HepG2 (cell line): Measurements from ENCODE around the gene ATP6V0E1. TPM values are rescaled to one million over a fixed set of nuclear protein-coding genes. Genes with fewer than 3 reads are reported as not detected.

ENCODE experiments used
- ATAC-seq: fragments of 200-7000 bp; cut with Tn5 transposase; 3 replicates; pipeline ENCODE4 v1.9.1; 2020; ENCODE audit warnings: mild to moderate bottlenecking, moderate library complexity
- BruUV-seq: library from RNA; stranded (reverse); fragments of 400-500 nt; replicated peaks from 2 replicates; lab custom pipeline; 2021; lab: Mats Ljungman, UMichigan
- CTCF ChIA-PET: fragments of 300-600 bp; formaldehyde crosslinking; extraction: SDS; loops from one replicate; lab custom pipeline; 2021; ENCODE audit warnings: low total read pairs, inconsistent platforms, low intra/inter-chr PET ratio; lab: Yijun Ruan, JAX
- POLR2A ChIA-PET: fragments of 350-600 bp; sonication (Branson Sonifier 250); formaldehyde crosslinking; loops from one replicate; lab custom pipeline; 2020; ENCODE audit warnings: antibody characterized with exemption, inconsistent platforms; lab: Yijun Ruan, JAX
- DNase-seq: peaks from one replicate; pipeline ENCODE4 v3.0.0-alpha.2; 2015; ENCODE audit warnings: low spot score
- FAIRE-seq: peaks from 3 replicates; lab custom pipeline; 2011; peaks lifted over from hg19 to GRCh38; lab: Jason Lieb, UNC
- H2AFZ ChIP-seq: one replicate; pipeline ENCODE4 v1.6.1; 2011; ENCODE audit warnings: low read length, inconsistent platforms
- H3K27ac ChIP-seq: fragments of 300-600 bp; 3 replicates; pipeline ENCODE4 v1.8.0; 2011; ENCODE audit warnings: mixed run types, mild to moderate bottlenecking, mixed read lengths, low read length, inconsistent platforms; ENCODE audit not compliant: insufficient read depth; ENCODE audit errors: extremely low read length
- H3K27me3 ChIP-seq, 2 experiments: fragments of 200-600 bp in 1 of 2; 2 replicates in 1 of 2; 3 replicates in 1 of 2; pipeline versions ENCODE4 v1.6.0 to v1.8.0; 2011; ENCODE audit warnings: low read length in 2 of 2, mild to moderate bottlenecking in 2 of 2, moderate library complexity in 2 of 2, inconsistent platforms in 1 of 2; ENCODE audit not compliant: insufficient read depth in 2 of 2, control insufficient read depth in 1 of 2
- H3K36me3 ChIP-seq, 2 experiments: fragments of 200-600 bp in 1 of 2; replicated peaks in 1 of 2; 2 replicates in 1 of 2; 3 replicates in 1 of 2; pipeline versions ENCODE4 v1.5.1 to v1.8.0; 2011; ENCODE audit warnings: low read length in 2 of 2, inconsistent platforms in 1 of 2; ENCODE audit not compliant: insufficient read depth in 2 of 2, control insufficient read depth in 1 of 2
- H3K4me1 ChIP-seq: 2 replicates; pipeline ENCODE4 v1.5.1; 2012; ENCODE audit warnings: low read length, inconsistent platforms; ENCODE audit not compliant: insufficient read depth
- H3K4me2 ChIP-seq: 2 replicates; pipeline ENCODE4 v1.6.0; 2011; ENCODE audit warnings: low read depth, low read length, inconsistent platforms
- H3K4me3 ChIP-seq, 3 experiments: fragments of 200-600 bp in 1 of 3; sonication (generic), shearing (Covaris generic) in 1 of 3; replicated peaks in 1 of 3; 2 replicates each; pipeline ENCODE4 v1.5.1; 2011 to 2016; ENCODE audit warnings: low read length in 3 of 3, inconsistent platforms in 2 of 3, low read depth in 2 of 3, mild to moderate bottlenecking in 2 of 3, control low read depth in 1 of 3, mixed read lengths in 1 of 3; ENCODE audit not compliant: insufficient read depth in 1 of 3
- H3K79me2 ChIP-seq: one replicate; pipeline ENCODE4 v1.6.1; 2011; ENCODE audit warnings: low read length, inconsistent platforms; ENCODE audit not compliant: insufficient read depth
- H3K9ac ChIP-seq: 2 replicates; pipeline ENCODE4 v1.6.0; 2011; ENCODE audit warnings: mild to moderate bottlenecking, low read depth, low read length, inconsistent platforms; ENCODE audit not compliant: insufficient read depth
- H3K9me3 ChIP-seq: 2 replicates; pipeline ENCODE4 v1.5.1; 2012; ENCODE audit warnings: mild to moderate bottlenecking, low read length
- H4K20me1 ChIP-seq: 2 replicates; pipeline ENCODE4 v1.6.0; 2011; ENCODE audit warnings: inconsistent platforms, mild to moderate bottlenecking, low read length, moderate library complexity; ENCODE audit not compliant: insufficient read depth
- AKAP8 ChIP-seq: sonication (generic); formaldehyde crosslinking; IDR thresholded peaks from 2 replicates; pipeline ENCODE4 v1.5.1; 2020; ENCODE audit warnings: mild to moderate bottlenecking, missing genetic modification reagents
- EEA1 ChIP-seq: sonication (generic); formaldehyde crosslinking; IDR thresholded peaks from 2 replicates; pipeline ENCODE4 v1.5.1; 2020; ENCODE audit warnings: mild to moderate bottlenecking, missing genetic modification reagents, borderline replicate concordance
- KMT2A ChIP-seq: sonication (generic); formaldehyde crosslinking; IDR thresholded peaks from 2 replicates; pipeline ENCODE4 v1.4.0; 2020; ENCODE audit warnings: missing genetic modification reagents
- POLR2A ChIP-seq, 2 experiments: IDR thresholded peaks; 2 replicates each; pipeline ENCODE4 v1.6.1; 2011; ENCODE audit warnings: low read depth in 2 of 2, low read length in 2 of 2, mild to moderate bottlenecking in 1 of 2, moderate library complexity in 1 of 2; ENCODE audit not compliant: insufficient read depth in 1 of 2
- ZBTB40 ChIP-seq, 2 experiments: fragments of 450-650 bp in 1 of 2; sonication (generic) in 1 of 2; formaldehyde crosslinking in 1 of 2; IDR thresholded peaks; 2 replicates each; pipeline versions ENCODE4 v1.6.1 to v1.8.0; 2016 to 2022; ENCODE audit warnings: antibody characterized with exemption in 1 of 2, mild to moderate bottlenecking in 1 of 2, missing genetic modification reagents in 1 of 2
- ZIK1 ChIP-seq: sonication (generic); formaldehyde crosslinking; IDR thresholded peaks from 2 replicates; pipeline ENCODE4 v1.5.0; 2020; ENCODE audit warnings: mild to moderate bottlenecking, low read depth, missing genetic modification reagents, borderline replicate concordance
- ZNF383 ChIP-seq: sonication (generic); formaldehyde crosslinking; IDR thresholded peaks from 2 replicates; pipeline ENCODE4 v1.4.0; 2020; ENCODE audit warnings: missing genetic modification reagents, mild to moderate bottlenecking, borderline replicate concordance
- ZNF510 ChIP-seq: sonication (generic); formaldehyde crosslinking; IDR thresholded peaks from 2 replicates; pipeline ENCODE4 v1.4.0; 2020; ENCODE audit warnings: low read depth, mild to moderate bottlenecking, missing genetic modification reagents
- ZNF792 ChIP-seq: IDR thresholded peaks from 2 replicates; pipeline ENCODE4 v1.6.1; 2016
- ZSCAN12 ChIP-seq: sonication (generic); formaldehyde crosslinking; IDR thresholded peaks from 2 replicates; pipeline ENCODE4 v1.9.0; 2021; ENCODE audit warnings: mild to moderate bottlenecking, missing genetic modification reagents
- ZSCAN5A ChIP-seq: sonication (generic); formaldehyde crosslinking; IDR thresholded peaks from 2 replicates; pipeline ENCODE4 v1.8.0; 2022; ENCODE audit warnings: mild to moderate bottlenecking, missing genetic modification reagents, borderline replicate concordance
- WGBS: methylation state at CpG from one replicate; pipeline ENCODE4 v1.1.6; 2017; ENCODE audit warnings: low lambda C conversion rate; 5-methylcytosine and 5-hydroxymethylcytosine counted together
- in situ Hi-C: cut with HindIII; loops from 2 replicates; pipeline ENCODE4 v1.10.0; 2017; ENCODE audit warnings: low pct_unique_long_range_greater_than_20kb; ENCODE audit not compliant: extremely low pct_ligation_motif_present
- intact Hi-C: fragments of 100-400 bp; cut with micrococcal nuclease; formaldehyde crosslinking; loops from one replicate; pipeline ENCODE4 v1.10.0; 2022; ENCODE audit not compliant: unreplicated experiment
- polyA plus RNA-seq, 8 experiments: library from polyadenylated mRNA; depleted of rRNA in 3 of 8; stranded (reverse) in 7 of 8; unstranded in 1 of 8; fragments of >200 nt; fragmentation: Illumina TruSeq in 4 of 8; extraction: Trizol in 4 of 8; gene quantifications; 2 replicates each; pipeline versions ENCODE4 v1.2.1 to v1.2.3, GENCODE V29; 2011 to 2016; ENCODE audit warnings: low read depth in 4 of 8, missing spikeins in 1 of 8, mixed read lengths in 1 of 8; ENCODE audit not compliant: insufficient read depth in 1 of 8
- total RNA-seq, 5 experiments: library from RNA; depleted of rRNA; stranded (reverse); fragments of >200 nt; fragmentation: Illumina TruSeq; extraction: Trizol; gene quantifications; 2 replicates each; pipeline ENCODE4 v1.2.3, GENCODE V29; 2016; ENCODE audit warnings: low read depth in 1 of 5

ATP6V0E1 gene
- total and polyA plus RNA-seq, 2 of the 13 experiments (the other 11 are each of a cell fraction or from before 2014, with no cell fraction given) = 143 to 215 TPM

- H3K79me2 ChIP-seq = peaks cover 58% of the 10 kb centered on the region
- H2AFZ ChIP-seq = no peak overlapping the region
- H3K9ac ChIP-seq = no peak overlapping the region
- DNase-seq (no peak), FAIRE-seq (no peak), ATAC-seq (no peak)
- POLR2A ChIA-PET = no interaction called here
- BruUV-seq = no TSS peak
- no peak for TF ChIP-seq ZSCAN12 (CRISPR knock-in tag)
- TF ChIP-seq ZBTB40 (IDR thresholded peaks at IDR 0.05) = no peak
- TF ChIP-seq ZBTB40 (CRISPR knock-in tag; IDR thresholded peaks at IDR 0.05) = no peak
- TF ChIP-seq KMT2A = no peak
- no peak for TF ChIP-seq POLR2A (IDR thresholded peaks at IDR 0.05; ENCODE audit: insufficient read depth in 1 of 2, low read depth in 2 of 2, low read length in 2 of 2)
- TF ChIP-seq ZSCAN5A (CRISPR knock-in tag) = no peak
- no peak for TF ChIP-seq ZNF383 (CRISPR knock-in tag)
- TF ChIP-seq ZNF792 = no peak
- no peak for TF ChIP-seq ZIK1 (CRISPR knock-in tag)
- no peak for TF ChIP-seq AKAP8
- no peak for TF ChIP-seq ZNF510
- no peak for TF ChIP-seq EEA1 (CRISPR knock-in tag)
- in situ Hi-C loops (no loop called here), intact Hi-C loops (no loop called here)
- CTCF ChIA-PET = no interaction called here
- no peaks in the 10 kb centered on the region for H3K27me3 ChIP-seq
- H3K4me2 ChIP-seq = no peak overlapping the region
- peaks cover 21% of the 10 kb centered on the region for H3K4me1 ChIP-seq
- peaks cover 2% of the 10 kb centered on the region; the same call in 1 of the 2 replicates for H4K20me1 ChIP-seq
- no peaks in the 10 kb centered on the region for H3K9me3 ChIP-seq
- no peak overlapping the region for H3K27ac ChIP-seq
- no peak overlapping the region for H3K4me3 ChIP-seq
- H3K36me3 ChIP-seq = peaks cover 2 to 11% of the 10 kb centered on the region in 2 experiments; a peak in 2 of 5 replicates
- WGBS = 99% methylated on average over 5 of the region's 5 CpGs
Measured at GRCh38 chr5:173004447-173004846, 20.9 kb downstream of the ATP6V0E1 start.
